ENCODE data around the gene PRKAR2A.

Gene PRKAR2A

GRCh38 chr3:48881652-48882114 is 34.0 kb upstream of the PRKAR2A start:
- peaks cover 0 to 9% of the 10 kb centered on the region in 2 experiments; a peak in 1 of 3 replicates for H3K36me3 ChIP-seq (ENCODE audit: control insufficient read depth in 2 of 2, insufficient read depth in 1 of 2, low read length in 2 of 2)
- H3K9me3 ChIP-seq (ENCODE audit: control insufficient read depth, insufficient read depth, low read depth, low read length): no peaks in the 10 kb centered on the region
- ChIA-PET CTCF (no interaction called here), POLR2A (no interaction called here)
- TF ChIP-seq ZNF571 (tag by site-specific recombination; IDR thresholded peaks at IDR 0.05) (no peak), ZSCAN23 (tag by site-specific recombination; IDR thresholded peaks at IDR 0.05) (no peak), ZNF747 (tag by site-specific recombination; IDR thresholded peaks at IDR 0.05) (no peak), ZNF510 (tag by site-specific recombination; IDR thresholded peaks at IDR 0.05; ENCODE audit: insufficient replicate concordance) (no peak), ZNF449 (tag by site-specific recombination; IDR thresholded peaks at IDR 0.05) (no peak), ZSCAN5A (tag by site-specific recombination; IDR thresholded peaks at IDR 0.05) (no peak)
- no peak overlapping the region for H3K27ac ChIP-seq (ENCODE audit: extremely low read depth, low read depth, low read length)
- no peaks in the 10 kb centered on the region for H3K4me1 ChIP-seq (ENCODE audit: control insufficient read depth, insufficient read depth, low read length)
- no peak overlapping the region for H3K4me3 ChIP-seq (ENCODE audit: low read depth, low read length)

GRCh38 chr3:48881006-48881405 is 33.3 kb upstream of the PRKAR2A start:
- no peak for TF ChIP-seq ZNF324 (tag by site-specific recombination; IDR thresholded peaks at IDR 0.05)
- POLR2A ChIA-PET: no interaction called here
- CTCF ChIA-PET: no interaction called here

GRCh38 chr3:48879994-48880377 is 32.3 kb upstream of the PRKAR2A start:
- no peaks in the 10 kb centered on the region for H3K9me3 ChIP-seq (ENCODE audit: control insufficient read depth, insufficient read depth, low read depth, low read length)
- H3K36me3 ChIP-seq (ENCODE audit: control insufficient read depth in 2 of 2, insufficient read depth in 1 of 2, low read length in 2 of 2): peaks cover 0 to 5% of the 10 kb centered on the region in 2 experiments; a peak in 1 of 3 replicates
- no peaks in the 10 kb centered on the region for H3K4me1 ChIP-seq (ENCODE audit: control insufficient read depth, insufficient read depth, low read length)
- no peak for TF ChIP-seq ZNF311 (tag by site-specific recombination; IDR thresholded peaks at IDR 0.05; ENCODE audit: borderline replicate concordance)
- TF ChIP-seq ZNF426 (tag by site-specific recombination; IDR thresholded peaks at IDR 0.05): no peak
- no peak for TF ChIP-seq ZNF518A (tag by site-specific recombination; conservative IDR thresholded peaks at IDR 0.05; ENCODE audit: low read depth)
- TF ChIP-seq ZNF324 (tag by site-specific recombination; IDR thresholded peaks at IDR 0.05): no peak
- TF ChIP-seq TRIM28 (IDR thresholded peaks at IDR 0.05; ENCODE audit: borderline replicate concordance, low read length): no peak
- TF ChIP-seq ZFHX2 (tag by site-specific recombination; conservative IDR thresholded peaks at IDR 0.05): no peak
- TF ChIP-seq GLIS2 (tag by site-specific recombination; IDR thresholded peaks at IDR 0.05): no peak
- no peak for TF ChIP-seq ZBTB20 (tag by site-specific recombination; IDR thresholded peaks at IDR 0.05)
- TF ChIP-seq MEIS1 (CRISPR knock-in tag; IDR thresholded peaks at IDR 0.05; ENCODE audit: borderline replicate concordance): no peak
- TF ChIP-seq ZBTB49 (tag by site-specific recombination; IDR thresholded peaks at IDR 0.05; ENCODE audit: low read depth): no peak
- no peak for TF ChIP-seq ZBTB44 (tag by site-specific recombination; IDR thresholded peaks at IDR 0.05)
- TF ChIP-seq ZNF202 (tag by site-specific recombination; IDR thresholded peaks at IDR 0.05; ENCODE audit: borderline replicate concordance): no peak
- no peak overlapping the region for H3K4me3 ChIP-seq (ENCODE audit: low read depth, low read length)
- POLR2A ChIA-PET: interaction anchor here (0.6 kb wide), 1 partner anchor 37 kb away, joined by 3 read pairs; no protein-coding TSS in a partner anchor
- CTCF ChIA-PET: interaction anchor here (0.6 kb wide), 1 partner anchor 463 kb away, joined by 3 read pairs; no protein-coding TSS in a partner anchor
- H3K27ac ChIP-seq (ENCODE audit: extremely low read depth, low read depth, low read length): no peak overlapping the region

More at GRCh38 chr3:48881006-48881405, 33.3 kb upstream of the PRKAR2A start:
- Histone ChIP-seq H3K27ac (ENCODE audit: extremely low read depth, low read depth, low read length) (no peak overlapping the region), H3K36me3 (ENCODE audit: control insufficient read depth in 2 of 2, insufficient read depth in 1 of 2, low read length in 2 of 2) (peaks cover 0 to 9% of the 10 kb centered on the region in 2 experiments; a peak in 1 of 3 replicates), H3K9me3 (ENCODE audit: control insufficient read depth, insufficient read depth, low read depth, low read length) (no peaks in the 10 kb centered on the region), H3K4me3 (ENCODE audit: low read depth, low read length) (no peak overlapping the region), H3K4me1 (ENCODE audit: control insufficient read depth, insufficient read depth, low read length) (no peaks in the 10 kb centered on the region)

Data from HEK293 (cell line).